Parathyroid adenoma (tissue), 2 donors: ENCODE measurements around the gene PI4KA.

Experiments used
- H2AFZ ChIP-seq: fragments of 300-600 bp; sonication (generic); one replicate; pipeline ENCODE4 v1.7.0; 2017; ENCODE audit warnings: antibody characterized with exemption, mild to moderate bottlenecking
- H3K27ac ChIP-seq: fragments of 300-600 bp; sonication (generic); one replicate; pipeline ENCODE4 v1.7.0; 2017
- H3K27me3 ChIP-seq: fragments of 300-600 bp; sonication (generic); one replicate; pipeline ENCODE4 v1.7.0; 2017; ENCODE audit warnings: low read length; ENCODE audit not compliant: control insufficient read depth, insufficient read depth
- H3K36me3 ChIP-seq: fragments of 300-600 bp; sonication (generic); one replicate; pipeline ENCODE4 v1.7.0; 2017; ENCODE audit warnings: low read length; ENCODE audit not compliant: control insufficient read depth, insufficient read depth
- H3K4me1 ChIP-seq: fragments of 300-600 bp; sonication (generic); one replicate; pipeline ENCODE4 v1.7.0; 2017; ENCODE audit warnings: control low read depth
- H3K4me2 ChIP-seq: fragments of 300-600 bp; sonication (generic); one replicate; pipeline ENCODE4 v1.7.0; 2017; ENCODE audit warnings: low read length
- H3K4me3 ChIP-seq: fragments of 300-600 bp; sonication (generic); one replicate; pipeline ENCODE4 v1.7.0; 2017; ENCODE audit warnings: low read depth, low read length
- H3K79me2 ChIP-seq: fragments of 300-600 bp; sonication (generic); one replicate; pipeline ENCODE4 v1.7.0; 2017; ENCODE audit warnings: control low read depth
- H3K9ac ChIP-seq: fragments of 300-600 bp; sonication (generic); one replicate; pipeline ENCODE4 v1.7.0; 2017; ENCODE audit warnings: mild to moderate bottlenecking
- H3K9me3 ChIP-seq: fragments of 300-600 bp; sonication (generic); one replicate; pipeline ENCODE4 v1.7.0; 2017; ENCODE audit warnings: low read length; ENCODE audit not compliant: control insufficient read depth
- TF ChIP-seq, protein P1 (sequence below): fragments of 300-600 bp; sonication (generic); IDR thresholded peaks from one replicate; pipeline ENCODE4 v1.7.0; 2017; ENCODE audit warnings: antibody characterized with exemption, mild to moderate bottlenecking
- donor health status: primary hyperparathyroidism.

PI4KA gene

DNA sequence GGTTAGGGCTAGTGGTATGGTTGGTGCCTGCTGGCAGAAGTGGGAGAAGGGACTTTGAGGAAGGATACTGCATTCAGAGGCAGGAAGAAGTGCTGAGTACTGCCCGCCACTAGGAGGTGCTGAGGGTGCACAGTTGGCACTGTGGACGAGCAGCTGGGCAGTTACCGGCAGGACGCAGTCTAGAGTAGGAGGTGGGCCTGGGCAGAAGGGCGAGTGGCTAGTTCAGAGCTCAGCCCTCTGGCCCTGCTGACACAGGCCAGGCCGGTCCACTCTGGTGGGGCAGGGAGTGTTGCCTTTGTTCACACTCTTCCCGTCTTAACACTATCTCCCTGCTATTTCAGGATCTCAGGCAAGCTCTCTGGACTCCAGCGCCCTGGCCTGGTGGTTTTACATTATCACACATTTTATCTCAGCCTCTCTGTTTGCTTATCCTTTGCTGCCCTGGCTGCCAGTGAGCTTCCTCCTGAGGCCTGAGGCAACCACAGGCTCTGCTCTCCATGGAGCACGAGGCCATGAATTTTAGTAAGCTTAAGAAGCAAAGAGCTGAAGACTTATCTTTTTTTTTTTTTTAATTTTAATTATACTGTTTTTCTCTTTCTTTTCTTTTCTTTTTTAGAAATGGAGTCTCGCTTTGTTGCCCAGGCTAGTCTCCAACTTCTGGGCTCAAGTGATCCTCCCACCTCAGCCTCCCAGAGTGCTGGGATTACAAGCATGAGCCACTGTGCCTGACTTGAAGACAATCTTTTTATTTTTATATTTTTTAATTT, 27.1 kb upstream of the PI4KA start:
- Histone ChIP-seq H3K27ac (no peak overlapping the region), H3K9me3 (no peaks in the 10 kb centered on the region), H3K4me2 (peak overlapping the region; percentile 50), H3K4me1 (no peaks in the 10 kb centered on the region), H3K4me3 (no peak overlapping the region), H3K9ac (no peak overlapping the region), H3K36me3 (no peaks in the 10 kb centered on the region), H2AFZ (peak overlapping the region; percentile 68), H3K27me3 (no peaks in the 10 kb centered on the region), H3K79me2 (no peaks in the 10 kb centered on the region)
- TF ChIP-seq, protein P1, sequence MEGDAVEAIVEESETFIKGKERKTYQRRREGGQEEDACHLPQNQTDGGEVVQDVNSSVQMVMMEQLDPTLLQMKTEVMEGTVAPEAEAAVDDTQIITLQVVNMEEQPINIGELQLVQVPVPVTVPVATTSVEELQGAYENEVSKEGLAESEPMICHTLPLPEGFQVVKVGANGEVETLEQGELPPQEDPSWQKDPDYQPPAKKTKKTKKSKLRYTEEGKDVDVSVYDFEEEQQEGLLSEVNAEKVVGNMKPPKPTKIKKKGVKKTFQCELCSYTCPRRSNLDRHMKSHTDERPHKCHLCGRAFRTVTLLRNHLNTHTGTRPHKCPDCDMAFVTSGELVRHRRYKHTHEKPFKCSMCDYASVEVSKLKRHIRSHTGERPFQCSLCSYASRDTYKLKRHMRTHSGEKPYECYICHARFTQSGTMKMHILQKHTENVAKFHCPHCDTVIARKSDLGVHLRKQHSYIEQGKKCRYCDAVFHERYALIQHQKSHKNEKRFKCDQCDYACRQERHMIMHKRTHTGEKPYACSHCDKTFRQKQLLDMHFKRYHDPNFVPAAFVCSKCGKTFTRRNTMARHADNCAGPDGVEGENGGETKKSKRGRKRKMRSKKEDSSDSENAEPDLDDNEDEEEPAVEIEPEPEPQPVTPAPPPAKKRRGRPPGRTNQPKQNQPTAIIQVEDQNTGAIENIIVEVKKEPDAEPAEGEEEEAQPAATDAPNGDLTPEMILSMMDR = peak; percentile 67

DNA sequence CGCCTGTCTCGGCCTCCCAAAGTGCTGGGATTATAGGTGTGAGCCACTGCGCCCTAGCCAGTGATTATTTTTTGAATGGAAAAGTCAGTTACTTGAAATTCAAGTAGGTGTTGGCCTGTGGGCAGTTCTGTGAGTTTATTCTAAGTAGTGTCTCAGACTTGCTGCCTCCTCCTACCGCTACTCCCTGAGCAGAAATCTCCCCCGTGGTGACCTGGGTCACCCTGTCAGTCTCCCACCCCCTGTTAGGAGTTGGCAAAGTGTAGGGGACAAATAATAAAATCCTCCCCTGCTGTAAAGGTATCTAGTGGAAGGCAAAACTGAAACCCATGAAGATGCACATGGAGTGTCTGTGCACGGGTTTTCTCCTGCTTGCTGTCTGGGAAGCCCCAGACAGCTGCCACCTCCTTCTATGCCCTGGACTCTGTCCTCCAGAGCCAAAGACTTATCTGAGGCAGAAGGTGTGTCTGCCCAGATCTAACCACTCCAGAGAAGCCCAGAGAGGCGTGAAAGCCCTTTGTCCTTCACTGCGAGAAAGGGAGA, 26.5 kb upstream of the PI4KA start:
- H3K9me3 ChIP-seq = no peaks in the 10 kb centered on the region
- no peaks in the 10 kb centered on the region for H3K27me3 ChIP-seq
- H3K4me2 ChIP-seq = no peak overlapping the region
- H3K27ac ChIP-seq = no peak overlapping the region
- H2AFZ ChIP-seq = no peak overlapping the region
- no peak overlapping the region for H3K9ac ChIP-seq
- TF ChIP-seq, protein P1 = no peak
- H3K36me3 ChIP-seq = no peaks in the 10 kb centered on the region
- no peaks in the 10 kb centered on the region for H3K79me2 ChIP-seq
- H3K4me1 ChIP-seq = no peaks in the 10 kb centered on the region
- H3K4me3 ChIP-seq = no peak overlapping the region

DNA sequence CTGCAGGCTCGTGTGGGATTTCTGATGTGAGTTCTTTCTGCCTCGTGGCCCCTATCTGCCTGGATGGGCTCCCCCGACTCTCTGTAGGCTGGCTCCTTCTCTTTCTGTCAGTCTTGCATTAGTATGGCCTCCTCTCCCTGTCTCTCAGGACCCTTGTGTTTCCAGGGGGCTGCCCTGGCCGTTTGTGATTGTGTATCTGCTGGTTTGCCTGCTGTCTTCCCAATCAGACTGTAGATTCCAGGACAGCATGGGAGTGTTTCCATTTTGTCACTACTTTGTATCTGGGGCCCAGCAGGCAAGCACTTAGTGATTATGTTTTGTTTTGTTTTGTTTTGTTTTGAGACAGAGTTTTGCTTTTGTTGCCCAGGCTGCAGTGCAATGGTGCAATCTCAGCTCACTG, 25.8 kb upstream of the PI4KA start:
- TF ChIP-seq, protein P1 = no peak
- no peak overlapping the region for H3K4me2 ChIP-seq
- H3K79me2 ChIP-seq = no peaks in the 10 kb centered on the region
- no peaks in the 10 kb centered on the region for H3K9me3 ChIP-seq
- no peak overlapping the region for H3K9ac ChIP-seq
- no peak overlapping the region for H3K4me3 ChIP-seq
- H3K27me3 ChIP-seq = no peaks in the 10 kb centered on the region
- H3K4me1 ChIP-seq = no peaks in the 10 kb centered on the region
- no peak overlapping the region for H3K27ac ChIP-seq
- H2AFZ ChIP-seq = no peak overlapping the region
- no peaks in the 10 kb centered on the region for H3K36me3 ChIP-seq

DNA sequence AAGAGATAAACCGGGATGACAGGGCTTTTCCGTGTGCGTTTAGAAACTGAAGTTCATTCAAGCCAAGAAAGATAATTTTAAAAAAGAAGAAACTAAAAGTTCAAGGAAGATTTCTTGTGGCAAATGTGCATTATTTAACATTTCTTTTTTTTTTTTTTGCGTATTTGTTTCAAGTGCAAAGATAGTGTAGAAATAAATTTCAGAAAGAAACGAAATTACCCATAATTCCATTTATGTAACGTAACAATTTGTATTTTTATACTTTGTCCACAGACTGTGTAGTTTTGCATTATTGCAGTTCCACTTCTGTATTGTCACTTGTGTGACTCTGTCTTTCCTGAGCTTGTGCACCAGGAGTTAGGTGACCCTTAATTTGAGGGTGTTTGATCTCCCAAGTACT, 24.2 kb upstream of the PI4KA start:
- H3K27me3 ChIP-seq = no peaks in the 10 kb centered on the region
- TF ChIP-seq, protein P1 = no peak
- no peaks in the 10 kb centered on the region for H3K36me3 ChIP-seq
- H2AFZ ChIP-seq = no peak overlapping the region
- no peaks in the 10 kb centered on the region for H3K9me3 ChIP-seq
- no peak overlapping the region for H3K27ac ChIP-seq
- H3K79me2 ChIP-seq = no peaks in the 10 kb centered on the region
- H3K4me1 ChIP-seq = no peaks in the 10 kb centered on the region
- no peak overlapping the region for H3K4me3 ChIP-seq
- H3K4me2 ChIP-seq = no peak overlapping the region
- no peak overlapping the region for H3K9ac ChIP-seq
